ENCODE measurements around the gene SHC1.

Gene SHC1

DNA sequence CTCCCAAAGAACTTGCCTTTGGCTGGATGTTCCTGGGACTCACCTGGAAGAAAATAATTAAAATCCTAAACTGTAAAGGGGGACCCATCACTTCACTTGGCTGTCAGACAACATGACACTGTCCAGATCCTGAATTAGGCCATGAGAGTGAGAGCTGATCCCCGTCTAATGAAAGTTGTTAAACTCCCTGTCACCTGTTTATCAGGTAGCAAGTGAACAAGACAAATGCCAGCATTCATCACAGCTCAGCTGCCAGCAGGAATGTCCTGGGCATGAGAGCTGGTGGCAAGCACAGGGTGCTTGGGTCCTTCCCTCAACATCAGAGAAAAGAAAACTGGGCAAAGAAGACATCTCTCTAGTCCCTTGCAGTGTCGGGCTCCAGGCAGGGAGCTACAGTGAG is 57.8 kb downstream of the SHC1 start:
- Histone ChIP-seq H3K4me3 (ENCODE audit: low read depth, low read length) (no peak overlapping the region), H3K4me1 (ENCODE audit: control insufficient read depth, insufficient read depth, low read length) (no peaks in the 10 kb centered on the region), H3K9ac (ENCODE audit: low read depth, low read length) (no peak overlapping the region), H3K36me3 (ENCODE audit: control insufficient read depth, insufficient read depth, low read length) (no peaks in the 10 kb centered on the region), H3K27me3 (ENCODE audit: control insufficient read depth, insufficient read depth, low read length) (no peaks in the 10 kb centered on the region; the same call in 1 of the 2 replicates), H3K9me3 (ENCODE audit: control insufficient read depth, insufficient read depth, low read length) (peaks cover 6% of the 10 kb centered on the region; the same call in 1 of the 2 replicates), H3K27ac (ENCODE audit: low read depth, low read length) (no peak overlapping the region)
